Stomach (tissue), 9 donors: ENCODE measurements around the gene KLHDC9. TPM values are rescaled to one million over a fixed set of nuclear protein-coding genes. Genes with fewer than 3 reads are reported as not detected.

ENCODE experiments used
- DNase-seq, 2 donors: peaks; one replicate each; pipeline versions ENCODE4 v3.0.0 to v3.0.0-alpha.2; 2013 to 2019
- H3K27ac ChIP-seq, 5 donors: fragments of 200-600 bp in 4 of 5; sonication (generic) in 4 of 5; one replicate each; pipeline ENCODE4 v1.5.1; 2013 to 2019; ENCODE audit warnings: mild to moderate bottlenecking in 1 of 5, moderate library complexity in 1 of 5
- H3K27me3 ChIP-seq, 3 donors: fragments of 200-600 bp; sonication (generic); one replicate each; pipeline ENCODE4 v1.5.1; 2017 to 2019; ENCODE audit warnings: mixed run types in 1 of 3
- H3K36me3 ChIP-seq, 4 donors: fragments of 200-600 bp; sonication (generic); 1 replicate in 3 of 4; 2 replicates in 1 of 4; pipeline ENCODE4 v1.5.1; 2016 to 2019
- H3K4me1 ChIP-seq, 4 donors: fragments of 200-600 bp; sonication (generic); one replicate each; pipeline ENCODE4 v1.5.1; 2016 to 2019
- H3K4me3 ChIP-seq, 4 donors: fragments of 200-600 bp; sonication (generic) in 3 of 4; one replicate each; pipeline ENCODE4 v1.5.1; 2016 to 2019; ENCODE audit warnings: mild to moderate bottlenecking in 1 of 4
- H3K9me3 ChIP-seq, 4 donors: fragments of 200-600 bp; sonication (generic); one replicate each; pipeline ENCODE4 v1.5.1; 2016 to 2019
- EP300 ChIP-seq: sonication (generic); formaldehyde crosslinking; IDR thresholded peaks from one replicate; pipeline ENCODE4 v1.6.1; 2017; ENCODE audit warnings: antibody characterized with exemption
- POLR2A ChIP-seq, 4 donors: fragments of 450-650 bp; IDR thresholded peaks; one replicate each; pipeline ENCODE4 v1.6.1; 2016; ENCODE audit warnings: antibody characterized with exemption in 4 of 4, control low read depth in 2 of 4, mild to moderate bottlenecking in 1 of 4, moderate library complexity in 1 of 4
- POLR2AphosphoS5 ChIP-seq, 3 donors: sonication (generic); formaldehyde crosslinking; IDR thresholded peaks; one replicate each; pipeline ENCODE4 v1.6.1; 2016; ENCODE audit warnings: antibody characterized with exemption in 3 of 3
- WGBS, 5 donors: extraction: QIAGEN DNeasy Blood & Tissue Kit in 3 of 5; methylation state at CpG; one replicate each; pipeline versions ENCODE4 v1.1.5 to v1.1.7; 2013 to 2018; 5-methylcytosine and 5-hydroxymethylcytosine counted together
- intact Hi-C: fragments of 100-400 bp; cut with DNase I; formaldehyde crosslinking; loops from one replicate; pipeline ENCODE4 v1.15.1; 2023; ENCODE audit warnings: low total_unique reads
- polyA plus RNA-seq, 3 donors: library from polyadenylated mRNA; stranded (reverse); fragments of 200-250 nt; gene quantifications; one replicate each; pipeline ENCODE4 v1.2.3, GENCODE V29; 2013
- total RNA-seq, 5 donors: library from RNA; depleted of rRNA; stranded (reverse); fragments of >200 nt; gene quantifications; one replicate each; pipeline versions ENCODE4 v1.1.0 to v1.2.3, GENCODE V29; 2014 to 2016
- TF ChIP-seq, protein P1 (sequence below), 7 experiments: fragments of 450-650 bp in 4 of 7; fragments of 200-600 bp in 3 of 7; sonication (generic) in 3 of 7; IDR thresholded peaks; one replicate each; pipeline ENCODE4 v1.5.1; 2016 to 2019; ENCODE audit warnings: antibody characterized with exemption in 7 of 7, control low read depth in 2 of 7, mild to moderate bottlenecking in 1 of 7
- donor health status: healthy with polysubstance abuse.
- donor health status: Bipolar disorder and iron deficiency.
- donor health status: healthy.

KLHDC9 gene
- total and polyA plus RNA-seq, 8 donors: 1.3 to 41.4 (median 5.0) TPM

DNA sequence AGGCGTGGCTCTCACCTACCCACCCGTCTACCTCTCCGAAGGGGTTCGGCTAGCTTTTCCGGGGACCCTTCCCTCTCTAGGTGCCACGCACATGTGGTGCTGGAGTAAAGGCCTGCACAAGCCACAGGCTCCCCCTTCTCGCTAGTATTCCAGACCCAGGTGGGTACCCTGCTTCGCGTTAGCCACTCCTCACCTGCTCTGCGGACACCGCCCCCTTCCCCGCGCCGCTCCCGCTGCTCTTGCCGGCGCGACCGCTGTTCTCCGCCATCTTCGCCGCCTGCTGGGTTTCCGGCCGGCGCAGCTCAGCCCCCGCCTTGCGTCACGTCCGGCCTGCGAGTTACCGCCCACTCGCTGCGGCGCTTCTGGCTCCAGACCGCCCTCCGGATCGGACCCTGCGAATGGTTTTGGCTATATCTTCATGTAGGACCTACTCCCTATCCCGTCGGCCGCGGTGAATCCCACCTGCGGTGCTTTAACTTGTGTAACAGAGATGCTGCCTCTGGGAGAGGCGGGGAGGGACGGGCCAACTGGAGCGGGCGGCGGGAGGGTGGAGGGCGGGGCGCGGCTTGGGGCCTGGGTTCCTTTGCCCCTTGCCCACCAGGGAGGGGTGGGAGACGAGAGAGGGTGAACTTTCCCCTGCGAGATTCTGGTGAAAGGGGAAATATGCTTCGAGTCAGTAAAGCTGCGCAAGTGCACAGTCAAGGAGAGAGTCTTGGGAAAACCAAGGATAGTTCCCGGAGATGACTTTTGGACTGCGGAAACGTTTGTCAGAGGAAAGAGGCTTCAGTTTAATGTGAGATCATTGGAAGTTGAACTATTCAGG lies 19.8 kb downstream of the KLHDC9 start, which contains the start of the genes NIT1 and PFDN2:
Gene NIT1 (plus strand): TSS at position 347 of the 823 bp plus-strand sequence. CDS start 72 bp downstream, at position 419.
Gene PFDN2 (minus strand): TSS at position 279 of the 823 bp plus-strand sequence. CDS start 11 bp downstream, at position 268.
- H3K27ac ChIP-seq: peak within 1 kb of the TSS; percentile 90 to 98 (median 96)
- H3K4me1 ChIP-seq: peaks cover 45 to 84% (median 63%) of the 10 kb centered on the region in 4 donors
- TF ChIP-seq, protein P1, sequence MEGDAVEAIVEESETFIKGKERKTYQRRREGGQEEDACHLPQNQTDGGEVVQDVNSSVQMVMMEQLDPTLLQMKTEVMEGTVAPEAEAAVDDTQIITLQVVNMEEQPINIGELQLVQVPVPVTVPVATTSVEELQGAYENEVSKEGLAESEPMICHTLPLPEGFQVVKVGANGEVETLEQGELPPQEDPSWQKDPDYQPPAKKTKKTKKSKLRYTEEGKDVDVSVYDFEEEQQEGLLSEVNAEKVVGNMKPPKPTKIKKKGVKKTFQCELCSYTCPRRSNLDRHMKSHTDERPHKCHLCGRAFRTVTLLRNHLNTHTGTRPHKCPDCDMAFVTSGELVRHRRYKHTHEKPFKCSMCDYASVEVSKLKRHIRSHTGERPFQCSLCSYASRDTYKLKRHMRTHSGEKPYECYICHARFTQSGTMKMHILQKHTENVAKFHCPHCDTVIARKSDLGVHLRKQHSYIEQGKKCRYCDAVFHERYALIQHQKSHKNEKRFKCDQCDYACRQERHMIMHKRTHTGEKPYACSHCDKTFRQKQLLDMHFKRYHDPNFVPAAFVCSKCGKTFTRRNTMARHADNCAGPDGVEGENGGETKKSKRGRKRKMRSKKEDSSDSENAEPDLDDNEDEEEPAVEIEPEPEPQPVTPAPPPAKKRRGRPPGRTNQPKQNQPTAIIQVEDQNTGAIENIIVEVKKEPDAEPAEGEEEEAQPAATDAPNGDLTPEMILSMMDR (IDR thresholded peaks at IDR 0.05): no peak
- TF ChIP-seq POLR2AphosphoS5 (IDR thresholded peaks at IDR 0.05) (peak; percentile 86 to 99 (median 97)), POLR2A (IDR thresholded peaks at IDR 0.05) (peak in 2 of 4 donors; percentile 56 to 73)
- H3K27me3 ChIP-seq: no peaks in the 10 kb centered on the region
- peaks cover 31 to 39% (median 35%) of the 10 kb centered on the region in 4 donors for H3K36me3 ChIP-seq
- peak; percentile 86 to 97 for DNase-seq
- intact Hi-C loops: no loop called here
- peak within 1 kb of the TSS; percentile 75 to 100 (median 97) for H3K4me3 ChIP-seq
- WGBS, 5 donors: 0 to 1% (median 1%) methylated on average over 53 to 58 of the region's 58 CpGs
- H3K9me3 ChIP-seq: no peaks in the 10 kb centered on the region

DNA sequence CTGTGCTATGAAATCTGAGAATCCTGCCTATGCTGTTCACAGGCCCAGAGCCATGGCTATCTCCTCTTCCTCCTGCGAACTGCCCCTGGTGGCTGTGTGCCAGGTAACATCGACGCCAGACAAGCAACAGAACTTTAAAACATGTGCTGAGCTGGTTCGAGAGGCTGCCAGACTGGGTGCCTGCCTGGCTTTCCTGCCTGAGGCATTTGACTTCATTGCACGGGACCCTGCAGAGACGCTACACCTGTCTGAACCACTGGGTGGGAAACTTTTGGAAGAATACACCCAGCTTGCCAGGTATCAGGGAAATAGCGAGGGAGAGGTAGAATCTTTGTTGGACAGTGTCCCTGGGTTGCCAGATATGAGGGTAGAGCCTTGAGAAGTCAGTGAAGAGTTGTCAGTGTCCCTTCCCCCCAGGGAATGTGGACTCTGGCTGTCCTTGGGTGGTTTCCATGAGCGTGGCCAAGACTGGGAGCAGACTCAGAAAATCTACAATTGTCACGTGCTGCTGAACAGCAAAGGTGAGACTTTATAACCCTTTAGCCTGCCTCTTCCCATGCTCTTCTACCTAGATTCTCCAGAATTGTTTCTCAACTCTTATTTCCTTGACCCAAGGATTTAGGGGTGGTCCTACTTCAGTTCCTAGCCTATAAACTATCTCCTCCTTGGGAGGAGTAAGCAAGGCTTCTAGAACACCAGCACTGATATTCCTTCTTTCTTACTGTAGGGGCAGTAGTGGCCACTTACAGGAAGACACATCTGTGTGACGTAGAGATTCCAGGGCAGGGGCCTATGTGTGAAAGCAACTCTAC lies 21.1 kb downstream of the KLHDC9 start:
- peaks cover 43 to 52% (median 48%) of the 10 kb centered on the region in 4 donors for H3K36me3 ChIP-seq
- H3K9me3 ChIP-seq: no peaks in the 10 kb centered on the region
- peak overlapping the region; percentile 49 to 98 (median 96) for H3K27ac ChIP-seq
- H3K27me3 ChIP-seq: no peaks in the 10 kb centered on the region
- peak overlapping the region; percentile 75 to 100 (median 97) for H3K4me3 ChIP-seq
- TF ChIP-seq, protein P1 (IDR thresholded peaks at IDR 0.05): peak in 4 of 7 experiments; percentile 7 to 28 (median 14)
- TF ChIP-seq POLR2AphosphoS5 (IDR thresholded peaks at IDR 0.05): no peak
- no peak for TF ChIP-seq POLR2A (IDR thresholded peaks at IDR 0.05)
- no peak for TF ChIP-seq EP300
- intact Hi-C loops: no loop called here
- peaks cover 41 to 71% (median 56%) of the 10 kb centered on the region in 4 donors for H3K4me1 ChIP-seq
- WGBS, 5 donors: 25 to 38% (median 33%) methylated on average over 10 of the region's 10 CpGs
- DNase-seq: peak; percentile 43 to 86

DNA sequence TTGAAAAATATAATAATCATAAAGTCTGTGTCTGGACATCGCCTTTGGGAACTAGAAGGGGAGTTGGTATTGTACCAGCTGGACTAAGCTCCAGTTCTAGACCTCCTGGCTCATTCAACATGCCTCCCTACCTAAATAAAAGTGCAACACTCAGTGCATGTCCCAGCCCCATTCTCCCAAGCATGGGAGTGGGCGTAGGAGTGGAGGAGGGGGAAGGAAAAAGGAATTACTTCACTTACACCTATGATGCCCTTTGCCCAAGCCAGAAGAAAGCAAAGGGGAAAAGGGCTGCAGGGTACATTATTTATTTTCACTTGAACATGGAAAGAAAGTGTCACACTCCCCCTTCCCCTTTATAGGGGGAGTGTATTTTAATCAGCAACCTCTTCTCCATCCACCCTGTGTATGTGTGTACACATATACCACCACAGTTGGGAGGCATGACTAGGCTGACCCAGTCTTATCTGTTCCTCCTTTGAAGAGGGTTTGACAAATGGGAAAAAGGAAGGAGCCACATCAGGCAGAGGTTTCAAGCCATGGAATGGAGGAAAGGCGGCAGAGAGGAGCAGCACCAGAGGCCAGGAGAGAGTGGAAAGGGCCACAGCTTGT lies 23.0 kb downstream of the KLHDC9 start:
- Histone ChIP-seq H3K9me3 (no peaks in the 10 kb centered on the region), H3K27me3 (no peaks in the 10 kb centered on the region), H3K4me3 (no peak overlapping the region), H3K4me1 (peaks cover 28 to 52% (median 41%) of the 10 kb centered on the region in 4 donors), H3K27ac (peak overlapping the region in 2 of 5 donors; percentile 10 to 96), H3K36me3 (peaks cover 57 to 65% (median 64%) of the 10 kb centered on the region in 4 donors)
- DNase-seq: no peak
- intact Hi-C loops: no loop called here
- TF ChIP-seq POLR2A (IDR thresholded peaks at IDR 0.05): no peak
- TF ChIP-seq, protein P1 (IDR thresholded peaks at IDR 0.05): no peak
- TF ChIP-seq EP300: no peak
- TF ChIP-seq POLR2AphosphoS5 (IDR thresholded peaks at IDR 0.05): no peak
- WGBS, 5 donors: 88 to 98% (median 95%) methylated on average over 3 of the region's 3 CpGs
